A549 (cell line): ENCODE data around the gene DELE1. TPM values are rescaled to one million over a fixed set of nuclear protein-coding genes. Genes with fewer than 3 reads are reported as not detected.
A peak's percentile ranks its signal among the peaks of the same experiment; 100 is the strongest.

Source experiments
- ATAC-seq, 2 experiments: fragments of 200-7000 bp in 1 of 2; fragments of >200 bp in 1 of 2; cut with Nextera tagmentation in 1 of 2; cut with Tn5 transposase in 1 of 2; 3 replicates each; pipeline versions ENCODE4 v1.8.0 to v1.9.1; 2018 to 2020; ENCODE audit warnings: mild to moderate bottlenecking in 1 of 2, moderate library complexity in 1 of 2
- CTCF ChIA-PET: fragments of 300-600 bp; sonication (Branson Sonifier 250); formaldehyde crosslinking; extraction: SDS; loops from one replicate; lab custom pipeline; 2021; ENCODE audit warnings: antibody characterized with exemption, inconsistent platforms; lab: Yijun Ruan, JAX
- POLR2A ChIA-PET: fragments of 350-600 bp; formaldehyde crosslinking; extraction: SDS; loops from one replicate; lab custom pipeline; 2021; ENCODE audit warnings: antibody characterized with exemption, inconsistent platforms; lab: Yijun Ruan, JAX
- DNase-seq, 2 experiments: peaks; one replicate each; pipeline versions ENCODE4 v3.0.0 to v3.0.0-alpha.2; 2011 to 2016; ENCODE audit warnings: low read depth in 1 of 2, low spot score in 1 of 2
- FAIRE-seq: peaks from 2 replicates; lab custom pipeline; 2011; peaks lifted over from hg19 to GRCh38; lab: Jason Lieb, UNC
- H3K27ac ChIP-seq, 2 experiments: fragments of >200 bp; sonication (Bioruptor Twin); formaldehyde crosslinking; 3 replicates each; pipeline ENCODE4 v1.5.1; 2016 to 2017
- H3K4me1 ChIP-seq: fragments of >200 bp; sonication (Bioruptor Twin); formaldehyde crosslinking; 3 replicates; pipeline ENCODE4 v1.6.1; 2016
- H3K4me2 ChIP-seq: fragments of >200 bp; sonication (Bioruptor Twin); formaldehyde crosslinking; 3 replicates; pipeline ENCODE4 v1.6.1; 2016
- H3K4me3 ChIP-seq: fragments of >200 bp; sonication (Bioruptor Twin); formaldehyde crosslinking; 3 replicates; pipeline ENCODE4 v1.5.1; 2016
- H3K9me3 ChIP-seq: fragments of >200 bp; sonication (Bioruptor Twin); formaldehyde crosslinking; 3 replicates; pipeline ENCODE4 v1.6.1; 2016
- CBX2 ChIP-seq: fragments of 200-600 bp; sonication (generic); IDR thresholded peaks from 2 replicates; pipeline ENCODE4 v1.6.1; 2016; ENCODE audit warnings: low read depth, mild to moderate bottlenecking, borderline replicate concordance
- CBX8 ChIP-seq: fragments of 200-600 bp; sonication (generic); IDR thresholded peaks from 2 replicates; pipeline ENCODE4 v1.6.1; 2016
- CEBPB ChIP-seq, 2 experiments: fragments of >200 bp in 1 of 2; sonication (Bioruptor Twin) in 1 of 2; formaldehyde crosslinking in 1 of 2; IDR thresholded peaks; 2 replicates each; pipeline ENCODE4 v1.6.1; 2012 to 2016
- CHD2 ChIP-seq: fragments of 150-350 bp; IDR thresholded peaks from 2 replicates; pipeline ENCODE4 v1.6.1; 2014; ENCODE audit warnings: low read length; ENCODE audit not compliant: partially characterized antibody
- EHF ChIP-seq: fragments of 250-450 bp; sonication (Bioruptor Pico); IDR thresholded peaks from 2 replicates; pipeline ENCODE4 v1.5.0; 2020; ENCODE audit warnings: mild to moderate bottlenecking
- EP300 ChIP-seq, 2 experiments: fragments of >200 bp; sonication (Bioruptor Twin); formaldehyde crosslinking; IDR thresholded peaks; 2 replicates in 1 of 2; 3 replicates in 1 of 2; pipeline ENCODE4 v1.6.1; 2016 to 2017
- ESRRA ChIP-seq: fragments of 150-350 bp; IDR thresholded peaks from 2 replicates; pipeline ENCODE4 v1.6.1; 2014; ENCODE audit warnings: mild to moderate bottlenecking, low read length, borderline replicate concordance
- FOSB ChIP-seq: fragments of 250-450 bp; sonication (Bioruptor Pico); IDR thresholded peaks from 2 replicates; pipeline ENCODE4 v1.5.0; 2020; ENCODE audit warnings: mild to moderate bottlenecking, moderate library complexity
- GATA3 ChIP-seq: IDR thresholded peaks from 2 replicates; pipeline ENCODE4 v1.6.1; 2012; ENCODE audit warnings: borderline replicate concordance
- HOXA7 ChIP-seq: fragments of 250-450 bp; sonication (Bioruptor Pico); IDR thresholded peaks from 2 replicates; pipeline ENCODE4 v1.5.0; 2020; ENCODE audit warnings: mild to moderate bottlenecking, moderate library complexity
- HOXB13 ChIP-seq: fragments of 250-450 bp; sonication (Bioruptor Pico); IDR thresholded peaks from 2 replicates; pipeline ENCODE4 v1.5.0; 2020; ENCODE audit warnings: low read depth, mild to moderate bottlenecking, moderate library complexity
- JUN ChIP-seq, 2 experiments: fragments of >200 bp; sonication (Bioruptor Twin); formaldehyde crosslinking; IDR thresholded peaks; 2 replicates in 1 of 2; 3 replicates in 1 of 2; pipeline ENCODE4 v1.6.1; 2016 to 2017
- KDM1A ChIP-seq: fragments of 200-600 bp; sonication (generic); IDR thresholded peaks from 2 replicates; pipeline ENCODE4 v1.6.1; 2016; ENCODE audit warnings: low read depth, mild to moderate bottlenecking
- KDM5A ChIP-seq: fragments of 200-600 bp; sonication (generic); IDR thresholded peaks from 2 replicates; pipeline ENCODE4 v1.6.1; 2016; ENCODE audit warnings: antibody characterized with exemption, mild to moderate bottlenecking
- MAFK ChIP-seq: fragments of 450-650 bp; IDR thresholded peaks from 2 replicates; pipeline ENCODE4 v1.6.1; 2014; ENCODE audit not compliant: partially characterized antibody
- MYC ChIP-seq: IDR thresholded peaks from 2 replicates; pipeline ENCODE4 v1.6.1; 2012; ENCODE audit warnings: mild to moderate bottlenecking, inconsistent platforms, low read length, improper control_type of control experiment, borderline replicate concordance
- PHF8 ChIP-seq: fragments of 200-600 bp; sonication (generic); IDR thresholded peaks from 2 replicates; pipeline ENCODE4 v1.6.1; 2016; ENCODE audit warnings: low read depth, mild to moderate bottlenecking, antibody characterized with exemption, moderate library complexity, borderline replicate concordance
- POLR2AphosphoS2 ChIP-seq: conservative IDR thresholded peaks from 2 replicates; pipeline ENCODE4 v1.6.1; 2012; ENCODE audit warnings: low read length, improper control_type of control experiment, inconsistent platforms
- RAD21 ChIP-seq, 2 experiments: fragments of >200 bp in 1 of 2; sonication (Bioruptor Twin) in 1 of 2; formaldehyde crosslinking in 1 of 2; IDR thresholded peaks in 1 of 2; conservative IDR thresholded peaks in 1 of 2; 2 replicates in 1 of 2; 3 replicates in 1 of 2; pipeline ENCODE4 v1.6.1; 2012 to 2018; ENCODE audit warnings: inconsistent platforms in 1 of 2
- SREBF2 ChIP-seq: fragments of 450-650 bp; IDR thresholded peaks from 2 replicates; pipeline ENCODE4 v1.6.1; 2014; ENCODE audit warnings: mild to moderate bottlenecking, moderate library complexity
- WGBS: methylation state at CpG from one replicate; pipeline ENCODE4 v1.1.6; 2017; ENCODE audit errors: missing lambda C conversion rate; 5-methylcytosine and 5-hydroxymethylcytosine counted together
- polyA minus RNA-seq: library from RNA; depleted of rRNA, polyadenylated mRNA; stranded (reverse); fragments of >200 nt; gene quantifications from 2 replicates; pipeline ENCODE4 v1.2.3, GENCODE V29; 2011; rRNA and poly(A)+ RNA removed
- polyA plus RNA-seq, 4 experiments: library from polyadenylated mRNA; depleted of rRNA in 3 of 4; stranded (reverse); fragments of >200 nt; fragmentation: RNase III in 1 of 4; extraction: RNeasy Plus Mini Kit Qiagen cat#74134 plus additional on column Dnase treatment in 1 of 4; gene quantifications; 2 replicates in 3 of 4; 3 replicates in 1 of 4; pipeline ENCODE4 v1.2.3, GENCODE V29; 2011 to 2017
- TF ChIP-seq, protein P1 (sequence below): fragments of 450-650 bp; IDR thresholded peaks from 2 replicates; pipeline ENCODE4 v1.6.1; 2014; ENCODE audit warnings: antibody characterized with exemption
- TF ChIP-seq, protein P2 (sequence below): fragments of 200-600 bp; sonication (generic); IDR thresholded peaks from 2 replicates; pipeline ENCODE4 v1.6.1; 2016; ENCODE audit warnings: antibody characterized with exemption, mild to moderate bottlenecking, moderate library complexity
- TF ChIP-seq, protein P3 (sequence below): IDR thresholded peaks from 2 replicates; pipeline ENCODE4 v1.6.1; 2012
- TF ChIP-seq, protein P4 (sequence below): IDR thresholded peaks from 2 replicates; pipeline ENCODE4 v1.6.1; 2012; ENCODE audit warnings: low read depth, borderline replicate concordance
- TF ChIP-seq, protein P5 (sequence below): IDR thresholded peaks from 2 replicates; pipeline ENCODE4 v1.6.1; 2012
- TF ChIP-seq, protein P6 (sequence below): fragments of >200 bp; sonication (Bioruptor Twin); formaldehyde crosslinking; IDR thresholded peaks from 3 replicates; pipeline ENCODE4 v1.6.1; 2016
- TF ChIP-seq, protein P7 (sequence below): fragments of 250-450 bp; sonication (Bioruptor Pico); IDR thresholded peaks from 2 replicates; pipeline ENCODE4 v1.5.0; 2020; ENCODE audit warnings: low read depth, mild to moderate bottlenecking, moderate library complexity

Gene DELE1, protein sequence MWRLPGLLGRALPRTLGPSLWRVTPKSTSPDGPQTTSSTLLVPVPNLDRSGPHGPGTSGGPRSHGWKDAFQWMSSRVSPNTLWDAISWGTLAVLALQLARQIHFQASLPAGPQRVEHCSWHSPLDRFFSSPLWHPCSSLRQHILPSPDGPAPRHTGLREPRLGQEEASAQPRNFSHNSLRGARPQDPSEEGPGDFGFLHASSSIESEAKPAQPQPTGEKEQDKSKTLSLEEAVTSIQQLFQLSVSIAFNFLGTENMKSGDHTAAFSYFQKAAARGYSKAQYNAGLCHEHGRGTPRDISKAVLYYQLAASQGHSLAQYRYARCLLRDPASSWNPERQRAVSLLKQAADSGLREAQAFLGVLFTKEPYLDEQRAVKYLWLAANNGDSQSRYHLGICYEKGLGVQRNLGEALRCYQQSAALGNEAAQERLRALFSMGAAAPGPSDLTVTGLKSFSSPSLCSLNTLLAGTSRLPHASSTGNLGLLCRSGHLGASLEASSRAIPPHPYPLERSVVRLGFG
- polyA plus RNA-seq (2011; rRNA removed) (60.1 and 72.2 TPM in 2 replicates), polyA plus RNA-seq (2017; fragmentation: RNase III; extraction: RNeasy Plus Mini Kit Qiagen cat#74134 plus additional on column Dnase treatment) (40.4 to 43.5 TPM (median 41.2 TPM) in 3 replicates), polyA minus RNA-seq (74.3 and 83.8 TPM in 2 replicates)
- 70.3 and 84.5 TPM in 2 replicates for polyA plus RNA-seq (2012; cell fraction: cytosol; rRNA removed)
- polyA plus RNA-seq (2012; cell fraction: nucleus; rRNA removed) = 170 and 172 TPM in 2 replicates

DNA sequence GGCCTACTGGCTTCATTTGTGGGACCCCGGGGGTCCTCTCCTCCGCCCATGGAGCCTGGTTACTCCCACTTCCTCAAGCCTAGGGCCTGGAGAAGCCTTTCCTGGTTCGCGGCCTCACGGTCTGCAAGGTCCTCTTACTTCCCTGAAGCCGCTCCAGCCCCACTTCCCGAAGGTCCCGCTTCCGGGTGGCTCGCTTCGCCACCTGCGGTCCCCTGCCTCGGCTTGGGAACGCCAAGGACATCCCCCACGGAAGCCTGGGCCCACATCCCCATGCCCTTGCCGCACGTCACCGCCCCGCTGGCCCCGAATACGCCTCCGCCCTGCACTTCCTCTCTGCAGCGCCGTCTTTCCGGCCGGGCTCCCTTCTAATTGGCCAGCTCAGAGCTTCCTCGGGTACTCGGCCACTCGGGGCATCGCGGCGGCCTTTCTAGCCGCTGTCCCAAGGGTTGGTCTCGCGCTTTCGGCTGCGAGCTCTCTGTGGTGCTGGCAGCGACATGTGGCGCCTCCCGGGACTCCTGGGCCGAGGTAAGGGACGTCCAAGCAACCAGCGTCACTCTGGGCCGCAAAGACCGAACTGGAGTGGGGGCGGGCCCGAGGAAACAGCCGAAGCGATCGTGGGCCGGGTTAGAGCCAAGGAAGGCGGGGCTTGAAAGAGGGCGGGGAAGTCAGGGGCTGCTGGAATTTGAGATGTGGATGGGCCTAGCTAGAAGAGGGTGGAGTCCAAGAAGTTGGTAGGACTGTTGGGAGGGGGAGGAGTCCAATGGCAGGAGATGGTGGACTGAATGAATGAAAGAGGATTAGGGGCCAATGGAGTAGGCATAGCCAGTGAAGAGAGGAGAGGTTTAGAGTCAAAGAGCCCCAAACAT is at the start of gene DELE1:
TSS of gene DELE1 (plus strand) at position 424 of the 866 bp plus-strand sequence. CDS start at position 495, 71 bp downstream.
- peak within 1 kb of the TSS; percentile 89 for H3K4me3 ChIP-seq
- POLR2A ChIA-PET = interaction anchor here (0.6 to 2.0 kb wide), 21 partner anchors 10 to 1735 kb away, joined by 3 to 28 read pairs (median 4); partner anchors contain the start of genes HDAC3, PCDH1, PCDH12 and RELL2
- FAIRE-seq (no peak), ATAC-seq (peak; percentile 98 to 99), DNase-seq (peak; percentile 95 to 96)
- CTCF ChIA-PET = interaction anchor here (1.0 to 3.1 kb wide), 9 partner anchors 10 to 232 kb away, joined by 3 to 13 read pairs (median 4); partner anchors contain the start of genes PCDH1 and RNF14
- no peaks in the 10 kb centered on the region for H3K9me3 ChIP-seq
- whole genome bisulfite sequencing = 0% methylated on average over 23 of the region's 53 CpGs
- H3K4me1 ChIP-seq = peaks cover 12% of the 10 kb centered on the region
- peak within 1 kb of the TSS; percentile 92 to 99 for H3K27ac ChIP-seq
- H3K4me2 ChIP-seq = peak within 1 kb of the TSS; percentile 97
- TF ChIP-seq, protein P1, sequence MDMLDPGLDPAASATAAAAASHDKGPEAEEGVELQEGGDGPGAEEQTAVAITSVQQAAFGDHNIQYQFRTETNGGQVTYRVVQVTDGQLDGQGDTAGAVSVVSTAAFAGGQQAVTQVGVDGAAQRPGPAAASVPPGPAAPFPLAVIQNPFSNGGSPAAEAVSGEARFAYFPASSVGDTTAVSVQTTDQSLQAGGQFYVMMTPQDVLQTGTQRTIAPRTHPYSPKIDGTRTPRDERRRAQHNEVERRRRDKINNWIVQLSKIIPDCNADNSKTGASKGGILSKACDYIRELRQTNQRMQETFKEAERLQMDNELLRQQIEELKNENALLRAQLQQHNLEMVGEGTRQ = no peak
- TF ChIP-seq JUN (IDR thresholded peaks at IDR 0.05) (peak; percentile 87 to 93), KDM1A (no peak), POLR2AphosphoS2 (no peak), EP300 (IDR thresholded peaks at IDR 0.05) (no peak), KDM5A (no peak), SREBF2 (no peak), HOXB13 (CRISPR knock-in tag) (no peak), FOSB (CRISPR knock-in tag) (no peak), RAD21 (conservative IDR thresholded peaks at IDR 0.05 in 1 of 2, IDR thresholded peaks at IDR 0.05 in 1 of 2) (no peak), CHD2 (peak; percentile 22), PHF8 (peak; percentile 98), MAFK (no peak), CEBPB (IDR thresholded peaks at IDR 0.05) (no peak), EHF (CRISPR knock-in tag) (no peak; the same call in 1 of the 2 replicates), HOXA7 (CRISPR knock-in tag) (no peak), GATA3 (no peak), CBX2 (no peak), CBX8 (no peak), ESRRA (no peak), MYC (peak; percentile 56)
- TF ChIP-seq, protein P2, sequence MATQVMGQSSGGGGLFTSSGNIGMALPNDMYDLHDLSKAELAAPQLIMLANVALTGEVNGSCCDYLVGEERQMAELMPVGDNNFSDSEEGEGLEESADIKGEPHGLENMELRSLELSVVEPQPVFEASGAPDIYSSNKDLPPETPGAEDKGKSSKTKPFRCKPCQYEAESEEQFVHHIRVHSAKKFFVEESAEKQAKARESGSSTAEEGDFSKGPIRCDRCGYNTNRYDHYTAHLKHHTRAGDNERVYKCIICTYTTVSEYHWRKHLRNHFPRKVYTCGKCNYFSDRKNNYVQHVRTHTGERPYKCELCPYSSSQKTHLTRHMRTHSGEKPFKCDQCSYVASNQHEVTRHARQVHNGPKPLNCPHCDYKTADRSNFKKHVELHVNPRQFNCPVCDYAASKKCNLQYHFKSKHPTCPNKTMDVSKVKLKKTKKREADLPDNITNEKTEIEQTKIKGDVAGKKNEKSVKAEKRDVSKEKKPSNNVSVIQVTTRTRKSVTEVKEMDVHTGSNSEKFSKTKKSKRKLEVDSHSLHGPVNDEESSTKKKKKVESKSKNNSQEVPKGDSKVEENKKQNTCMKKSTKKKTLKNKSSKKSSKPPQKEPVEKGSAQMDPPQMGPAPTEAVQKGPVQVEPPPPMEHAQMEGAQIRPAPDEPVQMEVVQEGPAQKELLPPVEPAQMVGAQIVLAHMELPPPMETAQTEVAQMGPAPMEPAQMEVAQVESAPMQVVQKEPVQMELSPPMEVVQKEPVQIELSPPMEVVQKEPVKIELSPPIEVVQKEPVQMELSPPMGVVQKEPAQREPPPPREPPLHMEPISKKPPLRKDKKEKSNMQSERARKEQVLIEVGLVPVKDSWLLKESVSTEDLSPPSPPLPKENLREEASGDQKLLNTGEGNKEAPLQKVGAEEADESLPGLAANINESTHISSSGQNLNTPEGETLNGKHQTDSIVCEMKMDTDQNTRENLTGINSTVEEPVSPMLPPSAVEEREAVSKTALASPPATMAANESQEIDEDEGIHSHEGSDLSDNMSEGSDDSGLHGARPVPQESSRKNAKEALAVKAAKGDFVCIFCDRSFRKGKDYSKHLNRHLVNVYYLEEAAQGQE = peak; percentile 38; the same call in 1 of the 2 replicates
- TF ChIP-seq, protein P3, sequence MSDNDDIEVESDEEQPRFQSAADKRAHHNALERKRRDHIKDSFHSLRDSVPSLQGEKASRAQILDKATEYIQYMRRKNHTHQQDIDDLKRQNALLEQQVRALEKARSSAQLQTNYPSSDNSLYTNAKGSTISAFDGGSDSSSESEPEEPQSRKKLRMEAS = peak; percentile 87
- TF ChIP-seq, protein P4, sequence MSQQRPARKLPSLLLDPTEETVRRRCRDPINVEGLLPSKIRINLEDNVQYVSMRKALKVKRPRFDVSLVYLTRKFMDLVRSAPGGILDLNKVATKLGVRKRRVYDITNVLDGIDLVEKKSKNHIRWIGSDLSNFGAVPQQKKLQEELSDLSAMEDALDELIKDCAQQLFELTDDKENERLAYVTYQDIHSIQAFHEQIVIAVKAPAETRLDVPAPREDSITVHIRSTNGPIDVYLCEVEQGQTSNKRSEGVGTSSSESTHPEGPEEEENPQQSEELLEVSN = peak; percentile 49; the same call in 1 of the 2 replicates
- TF ChIP-seq, protein P5, sequence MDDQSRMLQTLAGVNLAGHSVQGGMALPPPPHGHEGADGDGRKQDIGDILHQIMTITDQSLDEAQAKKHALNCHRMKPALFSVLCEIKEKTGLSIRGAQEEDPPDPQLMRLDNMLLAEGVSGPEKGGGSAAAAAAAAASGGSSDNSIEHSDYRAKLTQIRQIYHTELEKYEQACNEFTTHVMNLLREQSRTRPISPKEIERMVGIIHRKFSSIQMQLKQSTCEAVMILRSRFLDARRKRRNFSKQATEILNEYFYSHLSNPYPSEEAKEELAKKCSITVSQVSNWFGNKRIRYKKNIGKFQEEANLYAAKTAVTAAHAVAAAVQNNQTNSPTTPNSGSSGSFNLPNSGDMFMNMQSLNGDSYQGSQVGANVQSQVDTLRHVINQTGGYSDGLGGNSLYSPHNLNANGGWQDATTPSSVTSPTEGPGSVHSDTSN = peak; percentile 35; the same call in 1 of the 2 replicates
- TF ChIP-seq, protein P6, sequence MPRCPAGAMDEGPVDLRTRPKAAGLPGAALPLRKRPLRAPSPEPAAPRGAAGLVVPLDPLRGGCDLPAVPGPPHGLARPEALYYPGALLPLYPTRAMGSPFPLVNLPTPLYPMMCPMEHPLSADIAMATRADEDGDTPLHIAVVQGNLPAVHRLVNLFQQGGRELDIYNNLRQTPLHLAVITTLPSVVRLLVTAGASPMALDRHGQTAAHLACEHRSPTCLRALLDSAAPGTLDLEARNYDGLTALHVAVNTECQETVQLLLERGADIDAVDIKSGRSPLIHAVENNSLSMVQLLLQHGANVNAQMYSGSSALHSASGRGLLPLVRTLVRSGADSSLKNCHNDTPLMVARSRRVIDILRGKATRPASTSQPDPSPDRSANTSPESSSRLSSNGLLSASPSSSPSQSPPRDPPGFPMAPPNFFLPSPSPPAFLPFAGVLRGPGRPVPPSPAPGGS = peak; percentile 91; the same call in 2 of the 3 replicates
- TF ChIP-seq, protein P7, sequence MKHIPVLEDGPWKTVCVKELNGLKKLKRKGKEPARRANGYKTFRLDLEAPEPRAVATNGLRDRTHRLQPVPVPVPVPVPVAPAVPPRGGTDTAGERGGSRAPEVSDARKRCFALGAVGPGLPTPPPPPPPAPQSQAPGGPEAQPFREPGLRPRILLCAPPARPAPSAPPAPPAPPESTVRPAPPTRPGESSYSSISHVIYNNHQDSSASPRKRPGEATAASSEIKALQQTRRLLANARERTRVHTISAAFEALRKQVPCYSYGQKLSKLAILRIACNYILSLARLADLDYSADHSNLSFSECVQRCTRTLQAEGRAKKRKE (CRISPR knock-in tag) = no peak
